HG03280 (cell line): ENCODE measurements around the gene C1QL1.
A peak's percentile ranks its signal among the peaks of the same experiment; 100 is the strongest.
"Not testable (repeated sequence)": the region's sequence is repeated elsewhere in the genome, so short reads cannot be mapped to it uniquely, and the experiment has no call there.

ENCODE experiments used
- ATAC-seq: cut with Tn5 transposase; IDR thresholded peaks from one replicate; pipeline ENCODE4 v1.9.1; 2021; ENCODE audit warnings: mild to moderate bottlenecking, moderate library complexity; ENCODE audit not compliant: unreplicated experiment

C1QL1 gene

GRCh38 chr17:44965481-44966234 lies 2.4 kb downstream of the C1QL1 start:
- ATAC-seq = no peak

- no peak for ATAC-seq
Measured at GRCh38 chr17:44961921-44962350, 6.2 kb downstream of the C1QL1 start.

GRCh38 chr17:44960691-44961090 lies 7.4 kb downstream of the C1QL1 start:
- ATAC-seq = no peak

GRCh38 chr17:44959821-44960531 lies 8.1 kb downstream of the C1QL1 start:
- no peak for ATAC-seq

- no peak for ATAC-seq
Measured at GRCh38 chr17:44956998-44957981, 10.8 kb downstream of the C1QL1 start.

- ATAC-seq = no peak
Measured at GRCh38 chr17:44955674-44956425, 12.3 kb downstream of the C1QL1 start.

GRCh38 chr17:44952946-44953475 lies 15.1 kb downstream of the C1QL1 start:
- no peak for ATAC-seq

- no peak for ATAC-seq
Measured at GRCh38 chr17:44948315-44948795, 19.7 kb downstream of the C1QL1 start.

- ATAC-seq = peak; percentile 92
Measured at GRCh38 chr17:44947461-44948314, 20.4 kb downstream of the C1QL1 start, which contains the start of gene KIF18B. Gene KIF18B (minus strand): TSS chr17:44947773. CDS start chr17:44936344, 11,429 bp downstream.

- ATAC-seq = not testable (repeated sequence)
Measured at GRCh38 chr17:44945652-44946051, 22.5 kb downstream of the C1QL1 start.

- ATAC-seq = no peak
Measured at GRCh38 chr17:44942456-44942855, 25.6 kb downstream of the C1QL1 start.

GRCh38 chr17:44941712-44942331 lies 26.3 kb downstream of the C1QL1 start:
- no peak for ATAC-seq

GRCh38 chr17:44940768-44941167 lies 27.3 kb downstream of the C1QL1 start:
- ATAC-seq = no peak

GRCh38 chr17:44940317-44940716 lies 27.8 kb downstream of the C1QL1 start:
- ATAC-seq = no peak

- ATAC-seq = no peak
Measured at GRCh38 chr17:44935116-44935515, 33.0 kb downstream of the C1QL1 start.

GRCh38 chr17:44934745-44935105 lies 33.4 kb downstream of the C1QL1 start:
- ATAC-seq = no peak

- ATAC-seq = no peak
Measured at GRCh38 chr17:44933824-44934744, 34.0 kb downstream of the C1QL1 start.

GRCh38 chr17:44932787-44933097 lies 35.4 kb downstream of the C1QL1 start:
- no peak for ATAC-seq
